HG03520 (cell line): Measurements from ENCODE around the gene STK24.

Source experiments
- ATAC-seq: cut with Tn5 transposase; IDR thresholded peaks from one replicate; pipeline ENCODE4 v1.9.1; 2021; ENCODE audit warnings: mild to moderate bottlenecking, moderate library complexity; ENCODE audit not compliant: unreplicated experiment

The STK24 gene

DNA sequence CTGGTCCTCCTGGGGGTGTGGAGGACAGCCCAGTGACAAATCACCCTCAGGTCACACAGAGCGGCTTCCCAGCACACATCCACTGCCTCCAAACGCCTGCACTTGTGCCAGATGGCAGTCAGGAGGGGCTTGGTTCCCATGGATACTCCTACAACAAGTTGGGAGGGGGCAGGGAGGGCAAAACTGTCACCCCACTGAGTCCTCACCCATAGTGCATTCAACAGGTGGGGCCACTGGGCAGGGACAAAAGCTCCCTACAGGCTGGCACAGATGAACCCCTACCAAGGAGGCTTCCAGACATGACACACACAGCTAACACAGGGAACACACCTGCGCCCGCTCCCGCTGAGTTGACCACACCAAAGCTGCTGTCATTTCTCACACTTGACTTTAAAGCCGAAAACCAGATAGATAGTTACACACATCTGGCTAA lies 120.5 kb downstream of the STK24 start:
- no peak for ATAC-seq

DNA sequence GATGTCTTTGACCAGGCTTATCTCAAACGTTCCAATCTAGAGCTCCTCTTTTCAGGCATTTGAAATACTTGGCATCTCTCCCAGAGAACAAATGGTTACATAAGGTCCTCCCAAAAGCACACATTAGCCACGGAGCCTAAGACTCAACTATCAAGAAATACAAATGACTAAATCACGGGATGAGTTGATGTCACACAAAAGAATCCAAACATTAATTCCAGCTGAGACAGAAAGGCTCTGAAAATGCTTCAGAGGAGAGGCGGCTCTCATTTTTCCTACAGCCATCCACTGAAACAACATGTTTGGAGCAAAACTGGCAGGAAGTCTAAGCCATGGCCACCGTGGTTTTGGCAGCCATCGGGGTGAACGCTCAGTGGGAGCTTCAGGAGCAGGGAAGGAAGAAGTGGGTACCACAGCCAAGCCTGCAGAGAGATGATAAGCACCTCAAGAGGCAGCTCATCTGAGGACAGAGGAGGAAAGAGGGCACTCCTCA lies 122.5 kb downstream of the STK24 start:
- no peak for ATAC-seq

DNA sequence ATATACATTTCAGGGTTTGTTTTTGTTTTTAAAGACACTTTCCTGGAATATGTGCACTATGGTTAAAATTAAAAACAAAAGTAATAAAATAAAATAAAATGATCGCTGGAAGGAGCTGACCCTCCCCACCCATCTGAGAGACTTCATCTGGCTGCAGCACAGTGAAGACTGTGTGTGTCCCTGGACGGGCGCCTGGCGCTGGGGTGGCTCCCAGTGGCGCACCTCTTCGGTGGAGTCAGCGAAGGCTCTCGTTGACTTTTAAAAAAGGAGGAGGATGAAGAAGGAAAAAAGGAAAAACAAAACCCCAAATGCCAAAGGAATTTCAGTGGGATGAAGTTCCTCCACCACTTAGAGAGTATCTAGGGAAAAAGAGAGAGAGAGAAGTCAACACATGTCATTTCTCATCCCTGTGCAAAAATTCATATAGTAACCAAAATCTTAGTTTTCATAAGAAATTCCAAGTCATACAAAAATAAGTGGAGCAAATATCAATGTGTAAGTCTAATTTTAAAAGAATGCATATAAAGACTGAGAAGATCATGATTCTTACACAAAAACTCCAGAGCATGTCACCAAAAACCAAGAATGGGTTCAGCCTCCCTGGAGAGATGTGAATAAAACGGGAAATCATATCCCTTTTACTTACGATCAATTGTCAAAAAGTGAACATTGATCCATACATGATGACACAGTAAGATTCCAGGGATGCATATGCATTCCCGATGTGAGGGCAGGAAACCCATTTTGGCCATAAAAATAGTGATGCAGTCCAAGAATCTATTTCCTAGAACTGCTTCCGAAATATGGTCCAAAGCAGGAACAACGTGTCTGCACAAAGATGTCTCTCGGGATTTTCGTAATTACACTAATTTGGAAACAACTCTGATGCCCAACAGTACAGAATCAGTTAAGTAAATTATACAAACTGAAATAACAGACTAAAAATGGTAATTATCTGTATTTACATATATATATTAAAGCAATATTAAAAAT lies 123.8 kb downstream of the STK24 start:
- no peak for ATAC-seq

DNA sequence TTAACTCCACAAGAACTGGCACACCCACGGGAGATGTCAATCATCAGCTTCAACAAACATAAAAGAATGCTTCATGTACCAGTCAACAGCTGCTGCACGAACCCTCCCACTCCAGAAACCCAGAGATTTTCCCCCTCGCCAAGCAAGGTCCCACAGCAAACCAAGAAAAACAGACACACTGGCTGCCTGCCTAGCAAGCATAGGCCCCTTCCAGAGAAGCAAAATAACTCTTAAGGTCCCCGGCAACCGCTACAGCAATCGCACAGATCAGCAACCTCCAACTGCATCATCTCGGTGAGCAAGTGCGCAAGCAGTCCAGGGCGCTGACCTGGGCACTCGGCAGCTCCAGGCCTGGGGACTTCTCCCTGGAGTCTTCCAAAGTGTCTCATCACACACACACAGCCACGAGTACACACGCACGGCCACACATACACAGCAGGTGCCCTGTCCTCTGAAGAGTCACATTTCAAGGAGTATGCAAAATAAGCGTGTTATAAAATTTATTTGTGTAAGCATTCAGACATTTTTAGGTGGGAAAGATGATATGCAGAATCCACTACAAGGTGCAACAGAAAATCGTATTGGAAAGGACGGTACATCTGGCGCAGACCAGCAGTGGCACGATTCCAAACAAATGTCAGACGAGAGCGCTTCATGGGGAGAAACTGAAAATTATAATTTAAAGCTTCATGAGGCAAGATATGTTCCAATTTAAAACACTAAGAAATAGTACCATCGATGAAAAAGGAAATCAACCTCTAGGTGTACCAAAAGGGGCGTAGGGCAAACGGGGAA lies 125.0 kb downstream of the STK24 start:
- no peak for ATAC-seq

DNA sequence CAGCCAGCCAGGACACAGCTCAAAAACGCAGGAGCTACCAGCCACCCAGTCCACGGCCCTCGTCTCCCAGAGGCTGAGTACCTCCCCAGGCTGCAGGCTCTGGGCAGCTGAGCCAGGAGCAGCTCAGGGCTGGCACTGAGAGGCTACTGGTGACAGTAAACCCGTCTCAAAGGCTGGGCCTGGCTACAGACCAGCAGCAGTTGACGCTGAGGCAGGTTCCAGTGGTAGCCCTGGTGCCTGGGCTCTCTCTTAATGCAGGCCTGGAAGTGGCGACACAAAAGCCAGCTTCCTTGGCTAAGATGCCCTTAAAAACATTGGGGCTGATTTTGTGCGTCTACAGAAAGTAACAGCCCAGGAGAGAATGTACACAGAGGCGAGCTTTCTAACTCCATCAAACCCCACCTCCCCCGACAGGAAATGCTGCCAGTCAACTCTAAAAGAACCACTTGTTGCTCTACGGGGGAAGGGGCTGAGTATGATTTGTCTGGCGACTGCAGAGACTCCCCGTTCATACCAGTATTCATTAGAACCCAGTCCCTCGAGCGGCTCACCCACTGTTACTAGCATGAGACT lies 126.3 kb downstream of the STK24 start:
- ATAC-seq: no peak

DNA sequence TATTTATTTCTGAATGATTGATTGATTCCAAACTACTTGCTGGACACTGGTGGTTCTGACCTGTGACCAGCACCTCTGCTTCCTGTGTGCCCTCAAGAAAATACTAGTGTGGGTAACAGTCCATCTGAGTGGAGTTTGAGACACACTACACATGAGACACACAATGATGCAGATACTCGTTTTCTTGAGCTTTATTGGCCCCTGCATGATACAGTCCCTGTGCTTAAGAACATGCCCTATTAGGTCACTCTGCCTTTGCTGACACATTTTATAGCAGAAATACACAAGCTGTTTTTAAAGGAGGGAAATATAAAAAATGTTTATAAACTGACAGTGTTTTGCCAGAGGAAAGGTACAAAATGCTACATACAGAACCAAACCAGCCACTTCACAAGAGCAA lies 126.9 kb downstream of the STK24 start:
- ATAC-seq: no peak

DNA sequence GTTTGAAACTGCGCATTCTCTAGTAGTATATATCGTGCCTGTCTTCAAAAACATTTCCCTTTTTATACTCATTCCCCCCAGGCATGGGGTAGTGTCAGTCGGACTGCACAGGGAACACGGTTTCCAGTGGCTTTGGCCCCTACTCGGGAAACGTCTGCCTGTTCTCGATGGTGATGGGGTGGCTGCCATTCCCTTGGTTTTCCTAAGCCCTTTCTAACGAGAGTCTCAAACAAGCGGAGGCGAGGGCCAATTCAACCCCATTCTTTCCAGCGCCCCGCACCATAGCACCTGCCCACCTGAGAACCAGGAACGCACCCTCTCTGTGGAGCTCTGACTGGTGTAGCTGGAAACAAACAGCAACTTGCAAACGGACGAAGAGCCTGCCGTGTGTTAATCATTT lies 127.6 kb downstream of the STK24 start:
- no peak for ATAC-seq

DNA sequence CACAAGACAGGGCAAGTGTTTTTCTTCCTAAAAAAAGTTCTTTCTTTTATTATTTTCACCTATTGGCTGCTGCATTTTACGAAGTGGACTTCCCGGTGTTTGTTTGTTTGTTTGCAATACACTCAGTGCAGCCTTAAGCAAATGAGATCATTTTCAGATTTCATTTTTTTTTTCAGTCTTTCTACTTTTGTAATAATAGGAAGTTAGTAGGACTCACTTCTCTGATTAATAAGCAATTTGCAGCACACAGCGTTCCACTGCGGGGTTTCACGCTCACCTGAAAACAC lies 128.3 kb downstream of the STK24 start:
- ATAC-seq: no peak

DNA sequence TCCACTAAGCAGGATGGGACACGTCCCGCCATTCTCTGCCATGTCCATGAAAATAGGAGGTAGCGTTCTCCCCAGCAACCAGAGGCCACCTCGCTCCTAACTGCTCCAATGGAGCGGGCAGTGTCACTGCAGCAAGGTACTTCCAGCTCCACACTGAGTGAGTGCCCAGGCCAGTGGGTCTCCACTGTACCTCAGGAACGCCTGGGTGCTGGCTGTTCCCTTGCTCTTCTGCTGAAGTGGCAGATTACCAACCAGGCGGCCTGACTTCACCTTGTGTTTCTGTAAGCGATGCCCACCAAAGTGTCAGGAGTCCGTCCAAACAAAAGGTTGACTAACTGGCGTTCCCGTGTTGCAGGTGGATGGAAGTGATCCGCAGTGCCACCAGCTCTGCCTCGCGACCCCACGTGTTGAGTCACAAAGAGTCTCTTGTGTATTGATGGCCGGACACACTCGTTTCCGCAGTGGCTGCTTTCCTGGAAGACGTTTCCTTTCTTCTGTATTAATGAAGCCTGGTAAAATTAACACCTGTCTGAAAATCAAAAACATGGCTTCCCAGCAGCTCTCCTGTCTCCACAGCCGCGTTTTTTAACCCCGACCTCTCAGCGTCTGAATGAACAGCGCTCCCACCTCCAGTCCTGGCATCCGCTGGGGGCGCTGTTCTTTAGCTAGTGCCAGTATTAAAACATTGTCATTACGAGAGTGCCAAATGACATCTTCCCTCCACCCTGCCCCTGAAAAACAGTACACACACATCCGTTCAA lies 128.8 kb downstream of the STK24 start:
- no peak for ATAC-seq

DNA sequence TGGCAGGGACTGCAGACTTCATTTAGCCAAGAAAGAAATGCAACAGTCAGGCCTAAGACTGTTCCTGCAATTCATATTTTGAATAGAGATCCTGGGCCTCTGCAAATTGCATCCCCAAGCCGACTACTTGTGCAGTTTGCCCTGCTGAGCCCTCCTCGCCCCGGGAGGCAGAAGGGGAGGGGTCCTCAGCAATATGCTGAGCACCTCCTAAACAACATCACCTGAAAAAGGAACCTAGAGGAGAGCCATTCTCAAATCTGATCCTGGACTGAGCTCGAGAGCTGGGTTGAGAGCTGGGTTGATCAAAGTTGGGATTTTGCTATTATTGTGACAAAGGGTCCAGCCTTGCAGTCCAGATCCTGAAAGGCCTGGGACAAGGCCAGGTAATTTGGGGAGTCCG lies 129.8 kb downstream of the STK24 start:
- no peak for ATAC-seq

DNA sequence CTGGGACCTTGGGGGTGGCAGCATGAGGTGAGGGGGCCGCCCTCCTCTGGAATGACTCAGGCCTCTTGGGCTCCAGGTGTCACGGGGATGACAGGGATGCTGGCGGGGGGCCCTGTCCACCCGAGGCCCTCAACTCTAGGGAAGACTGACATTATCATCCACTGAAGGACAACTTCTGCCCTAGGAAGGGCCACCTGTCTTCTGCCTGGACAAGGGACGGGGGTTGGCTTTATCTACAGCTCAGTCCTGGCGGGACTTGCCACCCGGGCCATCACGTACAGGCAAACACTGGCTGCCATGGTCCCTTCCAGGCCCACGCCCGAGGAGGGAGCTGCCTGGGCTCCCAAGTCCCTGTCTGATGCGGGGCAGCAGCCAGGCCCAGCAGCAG lies 130.7 kb downstream of the STK24 start:
- no peak for ATAC-seq

DNA sequence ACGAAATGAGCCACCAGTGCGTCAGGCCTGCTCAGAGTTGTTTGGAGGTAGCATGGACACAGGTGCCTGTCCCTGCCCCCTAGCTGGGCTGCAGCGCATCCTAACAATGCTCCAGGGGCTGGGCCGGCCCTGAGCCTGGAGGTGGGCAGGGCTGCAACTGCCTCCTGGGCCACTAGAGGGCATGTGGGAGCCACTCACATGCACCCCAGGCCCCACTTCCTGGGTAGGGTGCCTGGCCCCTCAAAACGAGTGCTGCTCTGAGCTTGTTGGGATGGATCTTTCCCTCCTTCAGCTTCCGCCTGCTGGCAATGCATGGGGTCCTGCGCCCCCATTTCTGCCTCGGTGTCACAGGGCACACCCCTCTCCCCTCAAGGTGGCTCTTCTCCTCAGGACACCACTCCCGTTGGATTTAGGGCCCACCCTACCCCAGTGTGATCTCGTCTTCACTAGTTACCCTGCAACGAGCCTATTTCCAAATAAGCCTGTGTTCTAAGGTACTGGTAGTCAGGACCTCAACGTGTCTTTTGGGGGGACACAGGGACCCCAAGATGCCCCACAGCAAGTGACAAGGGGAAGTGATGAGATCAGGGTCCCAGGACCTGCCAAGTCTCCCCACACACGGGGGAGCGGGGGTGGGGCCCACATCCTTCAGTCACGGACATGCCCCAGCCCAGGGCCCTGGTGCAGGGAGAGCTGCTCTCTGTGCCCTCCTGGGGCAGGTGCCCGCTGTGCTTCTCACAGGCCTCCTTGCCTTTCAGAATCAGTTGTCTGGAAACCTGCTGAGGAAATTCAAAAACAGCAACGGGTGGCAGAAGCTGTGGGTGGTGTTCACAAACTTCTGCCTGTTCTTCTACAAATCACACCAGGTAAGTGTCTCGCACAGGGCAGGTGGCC lies 131.3 kb downstream of the STK24 start:
- ATAC-seq: peak; percentile 87

DNA sequence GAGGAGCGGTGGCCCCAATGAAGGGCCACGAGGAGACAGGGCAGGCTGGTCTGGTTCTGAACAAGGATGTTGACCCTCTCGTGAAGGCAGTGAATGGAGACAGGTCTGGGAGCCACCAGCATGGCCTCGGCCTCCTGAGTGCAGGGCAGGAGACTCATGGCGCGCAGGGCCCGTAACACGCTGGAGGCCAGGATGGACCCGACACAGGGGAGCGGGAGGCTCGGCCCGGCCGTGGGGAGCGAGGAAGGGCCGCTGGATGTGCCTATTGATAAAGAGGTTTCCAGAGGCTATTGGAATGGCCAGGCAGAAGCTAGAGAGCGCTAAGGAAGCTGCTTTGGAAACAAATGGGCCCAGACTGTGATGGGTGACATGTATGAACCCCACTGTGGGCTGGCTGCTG lies 132.5 kb downstream of the STK24 start:
- no peak for ATAC-seq

DNA sequence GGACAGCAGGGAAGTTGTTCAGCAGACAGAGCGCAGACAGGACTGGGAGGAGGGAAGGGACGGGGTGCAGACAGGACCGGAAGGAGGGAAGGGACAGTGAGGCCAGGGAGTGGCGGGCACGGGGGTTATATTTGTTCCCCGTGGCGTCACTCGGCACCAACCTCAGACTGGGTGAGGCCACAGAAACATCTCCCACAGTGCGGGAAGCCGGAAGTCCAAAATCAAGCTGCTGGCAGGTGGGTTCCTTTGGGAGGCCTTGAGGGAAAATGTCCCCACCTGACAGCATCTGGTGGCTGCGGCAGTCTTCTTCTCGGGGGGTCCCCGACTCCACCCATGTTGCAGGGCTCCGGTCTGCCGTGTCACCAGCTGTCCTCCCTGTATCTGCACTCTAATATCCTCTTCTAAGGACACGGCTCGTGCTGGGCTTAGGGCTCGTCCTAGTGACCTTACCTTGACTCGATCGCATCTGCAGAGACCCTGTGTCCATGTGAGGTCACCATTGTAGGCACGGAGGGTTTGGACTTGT lies 133.0 kb downstream of the STK24 start:
- ATAC-seq: no peak

DNA sequence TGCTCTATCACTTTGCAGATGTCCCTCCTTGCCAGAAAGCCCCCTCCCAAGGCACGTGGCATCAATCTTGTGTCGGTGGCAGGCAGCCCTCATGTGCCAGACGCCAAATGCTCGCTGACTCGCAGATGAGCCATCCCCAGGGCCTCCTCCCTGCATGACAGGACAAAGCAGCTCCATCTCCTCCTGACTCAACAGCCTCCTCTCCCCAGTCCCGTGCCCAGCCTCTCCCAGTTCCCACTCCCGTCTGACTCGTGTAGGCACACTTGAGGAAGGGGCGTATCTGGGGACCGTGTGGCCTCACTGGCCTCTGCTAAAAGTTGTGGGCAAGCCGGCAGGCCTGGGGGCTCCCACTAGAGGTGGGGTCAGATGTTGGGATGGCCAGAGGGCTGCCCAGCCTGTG lies 133.6 kb downstream of the STK24 start:
- no peak for ATAC-seq

DNA sequence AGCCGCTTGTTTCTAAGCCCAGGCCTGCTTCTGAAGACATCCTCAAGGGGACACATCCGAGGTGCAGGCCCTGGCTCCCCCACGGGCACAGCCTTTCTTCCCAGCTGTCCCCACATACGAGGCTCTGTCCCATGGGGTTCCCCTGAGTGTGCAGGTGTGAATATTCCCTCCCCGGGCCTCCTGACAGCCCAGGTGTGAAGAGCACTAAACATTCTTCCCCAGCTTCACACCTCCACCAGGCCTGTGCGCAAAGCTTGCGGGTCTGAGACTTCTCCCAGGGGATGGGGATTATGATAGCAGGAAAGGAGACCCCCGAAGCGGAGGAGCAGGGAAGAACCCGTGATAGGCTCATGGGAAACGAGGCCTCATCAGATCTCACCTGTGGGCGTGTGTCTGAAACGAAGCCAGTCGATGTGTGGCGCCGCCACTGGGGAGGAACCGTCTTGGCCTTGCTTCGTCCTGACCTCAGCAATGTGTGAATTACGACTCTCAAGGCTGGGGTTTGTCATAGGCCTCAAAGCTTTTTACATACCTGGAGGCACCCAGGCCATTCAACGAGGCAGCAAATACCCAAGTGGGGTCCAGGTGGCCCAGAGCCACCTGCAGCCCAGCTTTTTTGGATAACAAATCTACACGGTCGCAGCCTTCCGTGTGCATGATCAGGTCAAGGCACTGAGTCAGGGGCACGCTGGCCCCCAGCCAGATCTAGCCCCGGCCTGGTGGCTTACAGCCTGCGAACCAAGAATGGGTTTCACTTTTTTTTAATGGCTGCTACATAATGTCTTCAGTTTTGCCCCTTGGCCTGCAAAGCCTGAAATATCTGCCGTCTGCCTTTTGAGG lies 134.3 kb downstream of the STK24 start:
- no peak for ATAC-seq

DNA sequence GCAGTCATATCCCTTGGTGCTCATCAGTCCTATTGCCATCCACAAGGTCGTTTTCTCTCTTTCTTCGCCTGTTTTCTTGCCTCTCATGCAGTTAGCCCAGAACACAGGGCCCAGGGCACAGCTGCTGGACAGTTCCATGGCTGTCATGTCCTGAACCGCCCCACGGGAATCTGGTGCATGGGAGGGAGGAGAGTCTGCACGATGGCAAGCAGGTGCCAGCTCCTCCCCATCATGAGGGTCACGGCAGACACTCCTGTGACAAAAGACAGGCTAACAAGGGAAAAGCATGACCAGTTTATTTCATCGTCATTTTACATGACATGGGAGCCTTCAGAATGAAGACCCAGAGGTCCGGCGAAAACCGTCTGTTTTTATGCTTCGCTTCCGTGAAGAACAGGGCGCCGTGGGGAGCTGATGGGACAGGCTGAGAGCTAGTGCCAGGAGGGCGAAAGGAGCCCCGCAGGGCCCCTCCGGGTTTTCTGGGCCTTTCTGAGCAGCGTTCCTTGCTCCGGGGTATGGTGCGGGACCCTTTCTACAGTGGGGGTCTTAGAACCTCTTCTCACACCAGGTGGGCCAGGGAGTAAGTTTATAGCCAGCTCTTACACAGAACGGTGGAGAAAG lies 135.7 kb downstream of the STK24 start:
- no peak for ATAC-seq

DNA sequence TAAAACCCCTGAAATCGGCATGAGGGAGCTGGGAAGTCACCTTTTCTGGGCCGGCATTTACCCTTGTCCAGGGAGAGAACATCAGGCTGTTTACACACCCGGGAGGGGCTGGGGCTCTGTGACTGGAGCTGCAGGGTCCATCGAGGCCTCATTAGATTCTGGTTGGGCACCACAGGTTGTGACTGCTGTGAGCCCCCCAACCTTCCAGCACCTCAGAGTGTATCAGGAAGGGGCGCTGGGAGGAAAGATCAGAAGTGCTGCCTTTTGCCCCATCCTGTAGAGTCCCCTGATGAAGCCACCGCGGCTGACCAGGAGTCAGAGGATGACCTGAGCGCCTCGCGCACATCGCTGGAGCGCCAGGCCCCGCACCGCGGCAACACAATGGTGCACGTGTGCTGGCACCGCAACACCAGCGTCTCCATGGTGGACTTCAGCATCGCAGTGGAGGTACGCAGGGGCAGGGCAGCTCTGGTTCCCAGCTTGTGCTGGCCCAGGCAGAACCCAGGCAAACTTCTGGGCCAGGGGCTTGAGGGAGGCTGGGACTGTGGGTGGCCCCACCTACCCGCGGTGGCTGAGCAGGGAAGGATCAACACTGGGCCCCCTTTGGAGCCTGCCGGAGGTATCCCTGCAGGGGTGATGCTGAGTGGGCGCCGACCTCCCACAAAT lies 136.4 kb downstream of the STK24 start:
- no peak for ATAC-seq
